ENCODE measurements around the gene SLC16A11.

SLC16A11 gene

DNA sequence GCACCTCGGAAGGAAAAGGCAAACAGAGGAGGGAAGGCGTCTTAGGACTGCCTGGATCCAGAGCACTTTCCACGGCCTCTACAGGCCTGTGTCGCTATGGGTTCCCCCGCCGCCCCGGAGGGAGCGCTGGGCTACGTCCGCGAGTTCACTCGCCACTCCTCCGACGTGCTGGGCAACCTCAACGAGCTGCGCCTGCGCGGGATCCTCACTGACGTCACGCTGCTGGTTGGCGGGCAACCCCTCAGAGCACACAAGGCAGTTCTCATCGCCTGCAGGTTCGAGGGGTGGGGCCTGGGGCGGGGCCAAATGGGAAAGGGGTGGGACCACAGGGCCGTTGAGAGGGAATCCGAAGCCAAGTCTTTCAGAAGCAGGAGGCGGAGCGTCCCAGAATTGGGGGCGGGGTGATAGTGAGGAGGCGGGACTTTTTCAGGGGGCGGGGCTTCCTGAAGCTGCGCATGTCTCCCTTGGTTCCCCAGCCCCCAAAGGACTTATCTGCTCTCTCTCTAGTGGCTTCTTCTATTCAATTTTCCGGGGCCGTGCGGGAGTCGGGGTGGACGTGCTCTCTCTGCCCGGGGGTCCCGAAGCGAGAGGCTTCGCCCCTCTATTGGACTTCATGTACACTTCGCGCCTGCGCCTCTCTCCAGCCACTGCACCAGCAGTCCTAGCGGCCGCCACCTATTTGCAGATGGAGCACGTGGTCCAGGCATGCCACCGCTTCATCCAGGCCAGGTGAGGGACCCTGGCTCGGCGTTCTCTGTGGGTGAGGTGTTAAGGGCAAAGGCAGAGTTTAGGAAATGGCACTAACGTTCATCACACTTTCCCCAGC, 20.1 kb downstream of the SLC16A11 start:
- DNase-seq, result peak in 12 of 14 donors; percentile 21 to 76 (median 50)

DNA sequence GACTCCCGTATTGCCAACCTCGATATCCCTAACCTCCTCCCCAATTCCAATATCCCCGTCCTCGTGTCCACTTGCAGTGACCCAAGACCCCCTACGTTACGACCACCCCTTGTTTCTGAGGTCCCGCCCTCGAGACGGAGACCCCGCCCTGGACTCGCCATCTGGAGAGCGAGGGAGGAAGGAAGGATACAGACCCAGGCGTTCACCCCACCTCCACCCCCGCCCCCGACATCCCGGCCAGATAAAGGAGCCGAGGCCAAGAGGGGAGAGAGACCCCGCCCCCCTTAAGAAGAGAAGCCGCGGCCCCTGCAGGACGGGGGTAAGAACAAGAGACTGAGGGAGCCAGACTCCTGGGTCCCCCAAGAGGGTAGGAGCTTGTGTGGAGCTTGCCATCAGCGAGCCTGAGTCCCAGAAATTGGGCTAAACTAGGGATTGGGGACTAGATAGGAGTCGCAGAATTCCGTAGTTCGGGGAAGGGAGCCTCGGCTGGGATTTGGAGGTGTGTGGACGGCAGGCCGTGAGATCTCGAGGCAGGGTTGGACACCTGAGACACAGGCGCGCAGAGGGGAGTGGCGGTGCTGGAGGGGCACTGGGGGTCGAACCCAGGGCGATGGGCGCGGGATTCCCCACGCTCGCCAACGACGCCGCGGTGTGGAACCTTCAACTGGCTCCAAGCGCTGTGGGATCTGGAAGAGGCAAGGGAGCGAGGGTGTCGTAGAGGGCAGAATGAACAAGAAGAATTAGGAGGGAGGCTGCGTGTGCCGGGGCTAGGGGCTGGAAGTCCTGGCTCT, 20.9 kb downstream of the SLC16A11 start, which contains the start of gene BCL6B:
Gene BCL6B (plus strand): TSS at position 270 of the 791 bp plus-strand sequence. CDS start 622 bp downstream, outside the sequence.
- no peak for DNase-seq

DNA sequence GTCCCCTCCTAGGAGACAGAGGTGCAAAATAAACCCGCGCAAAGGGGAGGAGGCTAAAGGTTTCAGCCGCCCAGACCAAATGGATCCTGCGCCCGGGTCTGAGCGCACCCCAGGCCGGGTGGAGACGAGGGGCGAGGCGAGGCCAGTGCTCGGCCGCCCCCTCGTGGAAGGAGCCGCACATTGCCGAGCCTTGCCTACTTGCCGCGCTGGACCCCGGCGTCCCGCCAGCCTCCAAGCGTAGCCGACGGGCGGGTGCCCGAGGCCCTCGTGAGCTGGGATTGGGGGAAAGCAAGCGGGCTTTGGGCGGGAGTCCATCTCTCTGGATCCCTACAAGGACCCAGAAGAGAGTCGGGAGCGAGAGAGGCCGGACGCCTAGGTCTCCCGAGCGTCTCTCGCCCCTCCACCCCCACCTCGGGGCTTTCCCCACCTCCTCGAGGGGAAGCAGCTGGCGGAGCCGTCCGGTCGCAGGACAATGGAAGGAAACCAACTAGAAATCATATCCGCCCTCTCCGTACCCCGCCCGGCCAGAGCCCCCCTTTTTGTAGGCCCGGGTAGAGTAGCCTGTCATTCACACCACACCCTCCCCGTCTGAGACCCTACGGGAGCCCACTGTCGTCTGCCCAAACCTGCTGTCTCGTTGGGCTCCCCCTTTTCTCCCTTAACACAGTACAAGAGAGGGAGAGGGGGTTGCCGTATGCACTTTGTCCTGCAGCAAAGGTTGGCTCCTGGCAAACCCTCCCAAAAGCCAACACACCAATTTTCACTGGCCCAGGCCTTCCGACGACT, 21.7 kb downstream of the SLC16A11 start:
- DNase-seq, result peak in 11 of 14 donors; percentile 9 to 74 (median 30)

DNA sequence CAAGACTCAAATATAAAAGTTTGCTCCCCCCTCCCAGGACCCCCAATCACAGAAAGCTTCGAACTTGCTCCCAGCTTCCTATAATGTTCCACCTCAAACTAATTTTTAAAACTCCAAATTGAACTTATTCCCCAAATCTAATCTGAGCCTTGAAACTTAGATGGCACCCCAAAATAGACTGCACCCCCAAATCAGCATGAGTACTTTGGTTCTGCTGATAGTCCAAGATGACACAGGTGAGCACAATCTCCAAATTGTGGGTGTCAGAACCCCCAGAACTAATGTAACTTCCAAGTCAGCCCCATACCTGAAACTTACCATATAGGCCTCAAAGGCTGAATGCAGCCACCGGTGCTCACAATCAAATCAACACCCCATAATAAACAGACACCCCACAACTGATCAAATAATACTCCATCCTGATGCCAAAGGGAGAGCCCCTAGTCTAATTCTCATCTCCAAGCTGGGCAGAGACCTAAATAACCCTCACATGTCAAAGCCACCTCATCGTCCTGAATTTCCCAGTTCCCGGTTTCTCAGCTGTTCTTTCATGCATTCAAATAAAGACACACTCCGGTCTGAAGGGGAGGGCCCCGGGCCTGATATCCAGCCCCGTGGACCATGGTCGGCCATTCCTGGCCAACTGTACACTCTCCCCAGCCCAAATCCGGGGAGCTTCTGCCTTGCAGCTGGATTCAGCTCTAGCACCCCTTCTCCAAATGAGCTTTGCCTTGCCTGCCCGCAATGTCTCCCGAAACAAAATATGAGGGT, 22.8 kb downstream of the SLC16A11 start:
- DNase-seq, result no peak

- DNase-seq, result peak in 7 of 14 donors; percentile 22 to 67 (median 41)
Measured at GRCh38 chr17:7019839-7020519, 23.9 kb downstream of the SLC16A11 start.

DNA sequence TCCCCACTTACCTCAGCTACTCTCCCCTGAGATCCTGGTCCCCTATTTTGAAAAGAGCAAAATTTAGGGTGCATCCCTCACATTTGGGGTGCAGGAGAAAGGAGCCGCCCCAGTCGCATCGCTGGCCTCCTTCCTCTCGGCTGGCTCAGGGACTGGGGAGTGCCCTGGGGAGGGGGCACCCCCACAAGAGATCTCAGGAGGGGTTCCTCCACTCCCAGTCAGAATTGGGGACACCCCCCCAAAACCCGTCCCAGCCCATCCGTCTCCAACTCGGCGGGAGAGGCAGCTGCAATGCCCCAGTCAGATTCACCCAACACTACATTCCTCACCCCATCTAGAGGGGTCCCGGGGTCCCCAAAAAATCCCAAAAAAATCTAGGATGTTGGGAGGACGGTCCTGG, 24.5 kb downstream of the SLC16A11 start:
- DNase-seq, result no peak

DNA sequence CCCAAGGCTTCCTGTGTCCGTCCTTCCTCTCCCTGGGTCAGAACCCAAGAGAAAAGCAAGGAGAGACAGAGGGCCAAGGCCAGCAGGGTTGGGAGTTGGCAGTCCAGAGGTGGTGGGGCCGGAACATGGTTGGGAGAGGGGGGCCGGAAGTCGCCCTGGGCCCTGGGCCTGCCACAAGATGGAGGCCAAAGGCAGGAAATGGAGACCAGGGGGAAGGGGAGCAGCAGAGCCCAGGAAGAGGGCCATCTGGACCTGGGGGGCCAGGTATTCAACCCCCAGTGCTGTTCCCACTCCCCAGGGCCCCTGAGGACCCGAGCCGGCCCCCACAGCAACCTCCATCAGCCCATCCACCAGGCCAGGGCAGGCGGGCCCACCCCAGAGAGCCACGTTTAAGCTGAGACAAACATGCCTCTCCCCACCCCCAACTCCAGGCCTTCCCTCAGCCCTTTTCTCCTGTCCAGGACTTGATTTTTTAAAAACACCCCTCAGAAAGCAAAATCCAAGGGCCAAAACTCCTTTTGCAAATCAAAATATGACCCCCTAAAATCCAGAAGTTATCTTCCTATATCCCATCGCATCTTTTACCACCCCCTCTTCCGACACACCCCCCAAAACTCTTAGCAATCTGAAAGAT, 25.4 kb downstream of the SLC16A11 start:
- peak in 4 of 14 donors; percentile 23 to 44 (median 30) for DNase-seq

DNA sequence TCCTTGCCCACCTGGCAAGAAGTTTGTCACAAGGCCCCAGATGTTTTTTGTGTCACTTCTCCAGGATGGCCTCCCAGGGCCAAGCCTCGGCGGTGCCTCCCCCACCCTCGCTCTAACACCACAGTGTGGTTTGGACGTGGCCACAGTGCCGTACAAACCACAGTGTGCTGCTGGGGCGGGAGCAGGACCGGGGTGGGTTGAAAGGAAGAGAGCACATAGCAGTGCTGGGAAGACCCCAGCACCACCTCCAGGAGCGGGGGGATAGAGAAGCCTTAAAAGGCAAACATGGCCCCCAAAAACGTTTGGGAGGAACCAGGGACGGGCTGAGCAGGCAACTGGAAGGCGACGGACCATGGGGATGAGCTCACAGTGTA, 26.1 kb downstream of the SLC16A11 start:
- DNase-seq, result no peak

DNA sequence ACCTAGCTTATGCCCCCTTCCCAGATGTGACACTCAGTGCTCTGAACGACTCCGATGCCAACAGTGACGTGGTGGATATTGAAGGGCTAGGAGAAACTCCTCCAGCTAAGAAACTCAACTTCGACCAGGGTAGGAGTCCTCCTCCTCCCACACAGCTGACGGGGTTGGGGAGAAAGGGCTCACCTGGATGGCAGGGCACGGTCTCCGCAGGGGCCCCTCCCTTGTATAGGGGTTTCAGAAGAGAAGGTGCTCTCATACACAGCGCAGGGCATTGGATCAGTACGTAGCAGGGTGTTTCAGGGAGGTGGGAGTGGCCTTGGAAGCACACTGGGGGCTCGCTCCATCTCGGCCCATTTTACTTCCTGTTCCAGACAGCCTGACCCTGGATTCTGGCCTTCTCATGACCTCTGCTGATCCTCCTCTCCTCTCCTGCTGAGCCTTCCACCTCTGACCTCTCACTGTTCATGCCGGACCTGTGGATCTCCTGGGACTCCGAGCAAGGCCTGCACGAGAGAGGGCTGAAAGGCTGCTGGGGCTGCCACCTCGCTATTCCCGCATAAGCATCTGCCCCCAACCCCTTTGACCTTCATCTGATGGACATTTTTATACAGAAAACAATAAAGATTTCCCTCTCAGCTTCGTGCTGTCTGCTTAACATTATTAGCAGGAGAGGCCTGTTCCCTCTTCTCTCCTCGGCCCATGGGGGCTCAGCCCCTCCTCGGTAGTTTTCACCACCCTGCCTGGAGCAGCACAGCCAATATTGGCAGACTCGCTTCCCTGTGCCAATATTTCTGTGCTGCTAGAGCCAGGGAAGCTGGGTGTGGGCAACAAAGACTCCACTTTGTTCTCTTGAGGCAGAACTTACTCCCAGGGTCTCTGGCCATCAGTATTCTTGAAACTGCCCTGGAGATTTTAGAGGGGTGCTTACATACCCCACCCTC, 26.7 kb downstream of the SLC16A11 start:
- no peak for DNase-seq

- no peak for DNase-seq
Measured at GRCh38 chr17:7016418-7016817, 27.5 kb downstream of the SLC16A11 start.

DNA sequence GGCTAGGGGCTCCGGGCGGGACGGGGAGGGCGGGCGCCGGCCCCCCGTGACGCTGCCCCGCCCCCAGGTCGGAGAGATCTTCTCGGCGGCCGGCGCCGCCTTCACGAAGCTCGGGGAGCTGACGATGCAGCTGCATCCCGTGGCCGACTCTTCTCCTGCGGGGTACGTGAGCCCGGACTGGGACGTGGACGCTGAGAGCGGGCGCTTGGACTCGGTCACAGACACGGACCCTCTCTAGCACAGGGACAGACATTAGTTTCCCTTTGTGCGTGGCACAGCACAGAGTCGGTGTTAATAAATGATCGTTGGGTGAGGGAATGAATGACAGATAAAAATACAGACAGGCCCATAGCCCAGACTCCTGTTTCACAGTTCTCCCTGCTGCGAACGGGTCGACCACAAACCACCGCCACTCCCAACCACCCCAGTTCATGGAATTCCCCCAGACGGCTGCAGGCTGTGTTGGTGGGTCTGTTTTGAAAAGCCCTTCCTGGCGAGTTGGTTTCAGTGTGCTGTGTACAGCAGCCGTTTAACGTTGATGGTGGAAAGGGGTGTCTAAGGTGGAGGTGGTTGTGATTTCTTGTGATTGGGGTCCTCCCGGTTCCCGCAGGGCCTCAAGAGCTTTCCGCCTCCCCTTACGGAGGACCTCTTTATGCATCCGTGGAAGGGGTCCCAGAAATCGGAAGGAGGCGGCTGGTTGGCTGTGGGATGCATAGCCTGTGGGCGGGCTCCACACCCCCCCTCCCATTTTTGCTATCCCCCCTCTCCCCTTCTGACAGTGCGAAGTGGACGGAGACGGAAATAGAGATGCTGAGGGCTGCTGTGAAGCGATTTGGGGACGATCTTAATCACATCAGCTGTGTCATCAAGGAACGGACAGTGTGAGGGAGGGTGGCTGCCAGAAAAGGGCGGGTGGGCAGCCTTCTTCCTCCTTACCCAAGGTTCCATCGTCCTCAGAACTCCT, 28.6 kb downstream of the SLC16A11 start:
- DNase-seq, result peak in 1 of 14 donors; percentile 77

GRCh38 chr17:7014261-7014994, 29.5 kb downstream of the SLC16A11 start:
- DNase-seq, result peak; percentile 68 to 98 (median 94)

DNA sequence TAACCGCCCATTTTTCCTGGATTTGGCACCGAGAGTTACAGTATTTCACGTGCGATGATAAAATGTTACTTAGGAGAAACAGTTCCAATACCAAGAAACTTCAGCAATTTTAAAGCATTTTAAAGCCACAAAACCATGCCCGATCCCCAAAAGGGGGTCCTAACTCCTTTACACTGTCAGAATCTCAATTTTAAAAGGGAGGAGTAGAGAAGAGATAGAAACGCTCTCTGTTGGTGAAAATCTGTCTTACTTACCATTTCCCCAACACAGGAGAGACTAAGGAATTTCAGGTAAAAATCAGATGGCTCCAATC, 32.0 kb downstream of the SLC16A11 start:
- no peak for DNase-seq

- no peak for DNase-seq
Measured at GRCh38 chr17:7011415-7011814, 32.5 kb downstream of the SLC16A11 start.

- no peak for DNase-seq
Measured at GRCh38 chr17:7010523-7010922, 33.4 kb downstream of the SLC16A11 start.

DNA sequence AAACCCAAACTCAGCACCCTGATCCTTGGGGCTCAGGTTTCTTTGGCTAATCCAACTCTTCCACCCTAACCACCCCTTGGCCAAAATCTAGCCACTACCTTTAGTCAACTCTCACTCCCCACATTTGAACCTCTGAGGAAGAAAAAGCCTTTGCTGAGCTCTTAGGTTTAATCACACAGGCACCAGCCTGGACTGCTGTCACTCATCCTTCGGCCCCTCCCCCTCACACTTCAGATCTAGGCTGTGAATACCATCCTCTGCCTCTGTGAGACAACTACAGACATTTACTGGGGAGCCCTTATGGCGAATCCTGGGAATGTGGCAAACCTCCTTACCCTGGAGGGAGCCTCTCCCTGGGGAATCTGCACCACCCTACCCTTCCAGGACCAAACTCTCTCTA, 36.7 kb downstream of the SLC16A11 start:
- no peak for DNase-seq

DNA sequence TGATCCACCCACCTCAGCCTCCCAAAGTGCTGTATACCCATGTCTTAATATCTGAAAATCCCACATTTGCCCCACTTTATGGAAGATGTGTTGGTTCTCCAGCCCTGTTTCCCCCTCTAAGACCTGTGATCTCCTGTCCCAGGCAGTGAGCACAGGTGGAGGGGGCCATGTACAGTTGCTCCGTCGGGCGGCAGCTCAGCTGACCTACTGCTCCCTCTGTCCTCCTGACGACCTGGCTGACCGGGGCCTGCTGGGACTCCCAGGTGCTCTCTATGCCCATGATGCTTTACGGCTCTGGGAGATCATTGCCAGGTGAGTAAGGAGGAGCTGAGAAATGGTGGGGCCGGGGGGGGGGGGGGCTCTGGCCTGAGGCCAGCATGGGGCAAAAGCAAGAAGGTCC, 38.2 kb downstream of the SLC16A11 start:
- no peak for DNase-seq

Measured in C1 segment of cervical spinal cord (tissue), 14 donors.